D721Med (cell line): ENCODE results near the gene NCKAP5.

Experiments used
- DNase-seq: peaks from one replicate; pipeline ENCODE4 v3.0.0; 2011; ENCODE audit warnings: low spot score; ENCODE audit not compliant: insufficient read length
- FAIRE-seq: peaks from 2 replicates; lab custom pipeline; 2011; peaks lifted over from hg19 to GRCh38; lab: Jason Lieb, UNC
- TF ChIP-seq, protein P1 (sequence below): IDR thresholded peaks from 2 replicates; pipeline ENCODE4 v1.5.1; 2012; ENCODE audit warnings: mild to moderate bottlenecking, control low read depth; ENCODE audit not compliant: insufficient read depth; ENCODE audit errors: missing control alignments

The NCKAP5 gene

GRCh38 chr2:133433455-133434451 is 134.5 kb downstream of the NCKAP5 start:
- TF ChIP-seq, protein P1, sequence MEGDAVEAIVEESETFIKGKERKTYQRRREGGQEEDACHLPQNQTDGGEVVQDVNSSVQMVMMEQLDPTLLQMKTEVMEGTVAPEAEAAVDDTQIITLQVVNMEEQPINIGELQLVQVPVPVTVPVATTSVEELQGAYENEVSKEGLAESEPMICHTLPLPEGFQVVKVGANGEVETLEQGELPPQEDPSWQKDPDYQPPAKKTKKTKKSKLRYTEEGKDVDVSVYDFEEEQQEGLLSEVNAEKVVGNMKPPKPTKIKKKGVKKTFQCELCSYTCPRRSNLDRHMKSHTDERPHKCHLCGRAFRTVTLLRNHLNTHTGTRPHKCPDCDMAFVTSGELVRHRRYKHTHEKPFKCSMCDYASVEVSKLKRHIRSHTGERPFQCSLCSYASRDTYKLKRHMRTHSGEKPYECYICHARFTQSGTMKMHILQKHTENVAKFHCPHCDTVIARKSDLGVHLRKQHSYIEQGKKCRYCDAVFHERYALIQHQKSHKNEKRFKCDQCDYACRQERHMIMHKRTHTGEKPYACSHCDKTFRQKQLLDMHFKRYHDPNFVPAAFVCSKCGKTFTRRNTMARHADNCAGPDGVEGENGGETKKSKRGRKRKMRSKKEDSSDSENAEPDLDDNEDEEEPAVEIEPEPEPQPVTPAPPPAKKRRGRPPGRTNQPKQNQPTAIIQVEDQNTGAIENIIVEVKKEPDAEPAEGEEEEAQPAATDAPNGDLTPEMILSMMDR = no peak
- DNase-seq = no peak
- FAIRE-seq = no peak

DNA sequence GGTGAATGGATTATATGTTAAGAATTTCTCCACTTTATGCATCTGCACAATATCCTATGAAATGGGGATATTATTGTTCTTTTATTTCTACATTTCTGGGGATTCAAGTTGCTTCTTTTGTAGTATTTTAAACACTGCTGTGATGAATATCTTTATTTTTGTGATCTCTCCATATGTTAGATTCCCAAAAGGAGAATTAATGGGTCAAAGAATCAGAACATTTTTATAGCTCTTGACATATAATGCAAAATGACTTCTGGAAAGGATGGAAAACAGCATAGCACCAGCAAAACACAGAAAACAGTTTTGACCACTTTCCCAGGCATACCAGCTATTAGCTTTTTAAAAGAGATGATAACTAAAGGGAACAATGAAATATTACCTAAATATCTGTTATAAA is 135.5 kb downstream of the NCKAP5 start:
- DNase-seq (no peak), FAIRE-seq (no peak)
- TF ChIP-seq, protein P1 = no peak

DNA sequence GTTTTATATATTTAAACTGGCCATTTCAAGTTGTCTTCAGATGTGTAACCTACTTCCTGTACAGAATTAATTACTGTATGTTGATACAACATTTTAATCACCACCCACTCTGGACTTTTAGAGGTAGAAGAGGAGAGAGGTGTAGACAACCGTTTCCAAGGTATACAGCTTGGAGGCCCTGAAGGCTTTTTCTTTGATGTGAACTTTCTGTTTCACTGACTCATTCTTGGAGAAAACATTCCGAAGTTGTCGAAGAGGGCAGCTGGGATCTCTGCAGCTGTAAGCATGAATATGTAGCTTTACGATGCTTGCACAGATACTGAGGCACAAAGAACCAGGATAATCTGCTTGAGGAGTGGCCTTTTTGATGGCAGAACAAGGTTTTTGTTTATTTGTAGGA is 137.0 kb downstream of the NCKAP5 start:
- no peak for FAIRE-seq
- no peak for DNase-seq

DNA sequence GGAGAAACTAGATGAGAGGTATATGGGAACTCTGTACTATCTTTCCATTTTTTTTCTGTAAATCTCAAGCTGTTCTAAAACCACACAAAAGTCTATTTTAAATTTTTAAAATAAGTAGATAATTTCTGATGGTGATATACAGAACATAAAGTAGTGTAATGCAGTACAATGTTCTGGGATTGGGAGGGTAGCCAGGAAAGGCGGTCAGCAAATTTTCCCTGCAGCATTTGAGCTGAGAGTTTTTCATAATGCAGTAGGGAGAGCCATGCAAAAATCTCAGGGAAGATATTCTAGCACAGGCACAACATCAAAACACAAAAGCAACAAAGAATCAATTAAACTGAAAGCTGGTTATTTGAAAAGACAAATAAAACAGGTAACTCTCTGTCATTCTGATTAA is 141.5 kb downstream of the NCKAP5 start:
- TF ChIP-seq, protein P1 = no peak
- DNase-seq (no peak), FAIRE-seq (no peak)

More for the DNA sequence above, 137.0 kb downstream of the NCKAP5 start:
- TF ChIP-seq, protein P1 = no peak

DNA sequence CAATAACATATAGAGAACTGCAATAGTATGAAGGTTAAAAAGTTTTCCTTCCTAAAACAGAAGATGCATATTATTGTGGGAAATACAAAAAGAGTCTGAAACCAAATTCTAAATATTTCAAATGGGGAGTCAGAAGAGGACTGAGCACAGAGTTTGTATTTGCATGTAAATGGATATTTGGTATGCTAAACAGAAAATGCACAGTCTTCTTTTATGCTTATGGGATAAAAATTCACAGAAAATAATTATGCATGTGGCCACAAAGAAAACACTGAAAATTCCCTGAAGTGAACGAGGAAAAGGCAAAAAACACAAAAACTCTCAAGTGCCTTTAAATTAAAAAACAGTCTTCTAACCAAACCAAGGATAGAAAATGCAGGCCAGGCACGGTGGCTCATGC is 142.7 kb downstream of the NCKAP5 start:
- TF ChIP-seq, protein P1 = no peak
- DNase-seq (no peak), FAIRE-seq (no peak)

DNA sequence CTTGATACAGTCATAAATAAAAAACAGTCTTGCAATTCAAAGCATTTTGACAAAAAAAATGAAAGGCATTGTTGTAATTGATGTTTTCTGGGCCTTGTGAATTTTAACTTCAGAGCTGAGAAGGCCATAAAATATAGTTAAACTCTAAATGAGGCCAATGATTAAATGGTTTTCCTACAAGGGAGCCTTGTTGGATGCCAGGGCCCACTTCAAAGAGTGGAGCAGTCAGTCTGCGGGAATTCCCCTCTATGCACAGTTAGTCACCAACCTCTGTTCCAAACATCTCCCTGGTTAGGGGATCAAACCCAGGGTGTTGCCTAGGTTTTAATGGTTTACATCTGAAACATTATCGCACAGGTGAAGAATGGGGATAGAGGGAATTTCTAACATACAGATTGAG is 143.4 kb downstream of the NCKAP5 start:
- TF ChIP-seq, protein P1 = no peak
- no peak for DNase-seq
- FAIRE-seq = no peak

GRCh38 chr2:133422931-133423351 is 145.3 kb downstream of the NCKAP5 start:
- FAIRE-seq (no peak), DNase-seq (no peak)
- TF ChIP-seq, protein P1 = no peak
